Fibroblast of mammary gland (primary cell): ENCODE results near the gene ZRANB3.
"Not testable (repeated sequence)": the region's sequence is repeated elsewhere in the genome, so short reads cannot be mapped to it uniquely, and the experiment has no call there.

ENCODE experiments used
- DNase-seq: peaks from one replicate; pipeline ENCODE4 v3.0.0-alpha.2; 2010; ENCODE audit warnings: low read depth
- H3K4me3 ChIP-seq: 2 replicates; pipeline ENCODE4 v1.5.1; 2011; ENCODE audit warnings: low read depth, mild to moderate bottlenecking, low read length, moderate library complexity; ENCODE audit not compliant: control insufficient read depth
- CTCF ChIP-seq: conservative IDR thresholded peaks from 2 replicates; pipeline ENCODE4 v1.5.1; 2011; ENCODE audit warnings: low read depth, low read length, inconsistent platforms; ENCODE audit not compliant: control insufficient read depth, insufficient read depth

The ZRANB3 gene

GRCh38 chr2:135095591-135095990 lies 435.4 kb downstream of the ZRANB3 start:
- no peak overlapping the region for H3K4me3 ChIP-seq
- DNase-seq = no peak
- no peak for TF ChIP-seq CTCF

GRCh38 chr2:135094508-135094907 lies 436.5 kb downstream of the ZRANB3 start:
- no peak for DNase-seq
- no peak overlapping the region for H3K4me3 ChIP-seq
- no peak for TF ChIP-seq CTCF

GRCh38 chr2:135093670-135094330 lies 437.2 kb downstream of the ZRANB3 start:
- H3K4me3 ChIP-seq = no peak overlapping the region
- DNase-seq = no peak
- no peak for TF ChIP-seq CTCF

GRCh38 chr2:135093193-135093592 lies 437.8 kb downstream of the ZRANB3 start:
- TF ChIP-seq CTCF = no peak
- no peak overlapping the region for H3K4me3 ChIP-seq
- no peak for DNase-seq

GRCh38 chr2:135091681-135092080 lies 439.3 kb downstream of the ZRANB3 start:
- TF ChIP-seq CTCF = no peak
- H3K4me3 ChIP-seq = no peak overlapping the region
- no peak for DNase-seq

GRCh38 chr2:135089597-135089996 lies 441.4 kb downstream of the ZRANB3 start:
- H3K4me3 ChIP-seq, DNase-seq: not testable (repeated sequence)
